Suprapubic skin (tissue), 4 donors: ENCODE measurements around the gene ANOS1.

Experiments
- CTCF ChIP-seq, 2 donors: fragments of 200-600 bp in 1 of 2; fragments of 450-650 bp in 1 of 2; sonication (generic) in 1 of 2; IDR thresholded peaks; one replicate each; pipeline ENCODE4 v1.5.1; 2016 to 2019; ENCODE audit warnings: antibody characterized with exemption in 2 of 2, mild to moderate bottlenecking in 1 of 2, moderate library complexity in 1 of 2
- POLR2A ChIP-seq, 2 donors: fragments of 450-650 bp; IDR thresholded peaks; one replicate each; pipeline ENCODE4 v1.6.1; 2017; ENCODE audit warnings: antibody characterized with exemption in 2 of 2, mild to moderate bottlenecking in 2 of 2, moderate library complexity in 2 of 2
- POLR2AphosphoS5 ChIP-seq, 3 donors: sonication (generic); formaldehyde crosslinking; IDR thresholded peaks; one replicate each; pipeline ENCODE4 v1.6.1; 2017; ENCODE audit warnings: antibody characterized with exemption in 3 of 3

DNA sequence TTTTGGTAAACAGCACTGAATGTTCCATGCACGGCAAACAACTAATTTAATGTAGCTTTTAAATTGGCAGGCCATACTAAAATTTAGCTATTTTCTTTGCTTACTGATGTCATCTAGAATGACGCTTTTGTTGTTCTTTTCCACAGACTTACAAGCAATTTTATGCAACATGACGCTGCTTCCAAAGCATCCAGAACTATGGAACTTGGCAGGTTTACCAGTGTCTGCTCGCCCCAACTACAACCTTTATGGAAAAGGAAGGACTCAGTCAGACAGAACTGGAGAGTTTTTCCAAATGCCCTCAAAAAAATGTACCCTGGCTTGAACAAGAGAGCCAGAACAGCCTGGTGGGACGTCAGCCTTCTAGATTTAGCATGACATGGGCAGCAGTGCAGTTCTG, 58.7 kb downstream of the ANOS1 start:
- TF ChIP-seq POLR2AphosphoS5 (IDR thresholded peaks at IDR 0.05), result no peak
- no peak for TF ChIP-seq CTCF (IDR thresholded peaks at IDR 0.05)
- no peak for TF ChIP-seq POLR2A (IDR thresholded peaks at IDR 0.05)
